A172 (cell line): ENCODE results near the gene HHAT. TPM values are rescaled to one million over a fixed set of nuclear protein-coding genes. Genes with fewer than 3 reads are reported as not detected.
"Not testable (repeated sequence)": the region's sequence is repeated elsewhere in the genome, so short reads cannot be mapped to it uniquely, and the experiment has no call there.

Experiments
- DNase-seq: peaks from one replicate; pipeline ENCODE4 v3.0.0-alpha.2; 2015; ENCODE audit warnings: low spot score
- total RNA-seq: library from RNA; depleted of rRNA; stranded (reverse); fragments of >200 nt; shearing (Covaris generic); gene quantifications from 2 replicates; pipeline ENCODE4 v1.2.3, GENCODE V29; 2014

Gene HHAT
- total RNA-seq, 1 experiment from 2014 or later = 10.7 TPM

DNA sequence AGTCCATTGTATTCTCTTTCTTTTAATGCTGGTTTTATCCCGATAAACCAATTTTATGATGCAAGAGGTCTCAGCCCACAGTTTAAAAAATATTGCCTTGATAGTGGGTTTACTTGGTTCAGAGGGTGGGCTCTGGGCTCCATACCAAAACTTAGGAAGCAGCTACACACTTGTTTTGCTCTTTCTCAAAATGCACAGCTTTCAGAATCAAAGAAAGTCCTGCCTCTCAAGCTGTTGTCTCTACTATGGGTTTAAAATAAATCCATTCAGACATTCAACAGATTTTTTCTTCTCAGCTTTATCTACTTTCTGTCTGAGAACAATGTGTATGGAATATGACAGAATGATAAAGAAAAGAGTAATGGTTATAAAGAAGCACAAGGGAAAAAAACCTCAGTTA, 14.8 kb upstream of the HHAT start:
- no peak for DNase-seq

GRCh38 chr1:210315529-210315928, 13.2 kb upstream of the HHAT start:
- no peak for DNase-seq

DNA sequence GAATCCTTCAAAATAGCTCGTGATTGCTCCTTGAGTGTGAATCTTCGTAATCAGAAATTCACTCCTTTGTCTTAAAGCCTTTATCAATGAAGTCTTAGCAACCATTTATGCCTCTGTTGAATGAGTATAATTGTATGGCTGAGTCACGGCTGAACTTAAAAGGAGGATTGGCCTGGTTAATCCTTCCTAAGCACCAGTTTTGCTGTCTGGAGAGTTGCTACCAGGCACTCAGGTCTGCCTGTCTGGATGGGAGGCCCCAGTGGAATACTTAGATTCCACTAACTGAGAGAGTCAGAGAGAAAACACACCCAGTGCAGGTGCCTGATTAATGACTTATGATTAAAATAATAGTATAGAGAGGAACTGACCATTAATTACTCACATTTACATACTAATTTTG, 7.6 kb upstream of the HHAT start:
- no peak for DNase-seq

GRCh38 chr1:210321552-210321951, 7.2 kb upstream of the HHAT start:
- no peak for DNase-seq

DNA sequence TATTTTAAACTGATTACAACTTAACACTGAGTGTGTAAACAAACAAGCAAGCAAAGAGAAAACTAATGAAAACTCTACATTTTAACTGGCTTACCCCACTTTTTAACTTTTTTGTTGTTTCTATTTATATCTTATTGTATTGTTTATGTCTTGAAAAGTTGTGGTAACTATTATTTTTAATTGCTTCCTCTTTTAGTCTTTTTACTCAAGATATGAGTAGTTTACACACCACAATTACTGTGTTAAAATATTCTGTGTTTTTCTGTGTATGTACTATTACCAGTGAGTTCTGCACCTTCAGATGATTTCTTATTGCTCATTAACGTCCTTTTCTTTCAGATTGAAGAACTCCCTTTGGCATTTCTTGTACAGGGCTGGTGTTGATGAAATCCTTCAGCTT, 4.7 kb upstream of the HHAT start:
- DNase-seq = no peak

DNA sequence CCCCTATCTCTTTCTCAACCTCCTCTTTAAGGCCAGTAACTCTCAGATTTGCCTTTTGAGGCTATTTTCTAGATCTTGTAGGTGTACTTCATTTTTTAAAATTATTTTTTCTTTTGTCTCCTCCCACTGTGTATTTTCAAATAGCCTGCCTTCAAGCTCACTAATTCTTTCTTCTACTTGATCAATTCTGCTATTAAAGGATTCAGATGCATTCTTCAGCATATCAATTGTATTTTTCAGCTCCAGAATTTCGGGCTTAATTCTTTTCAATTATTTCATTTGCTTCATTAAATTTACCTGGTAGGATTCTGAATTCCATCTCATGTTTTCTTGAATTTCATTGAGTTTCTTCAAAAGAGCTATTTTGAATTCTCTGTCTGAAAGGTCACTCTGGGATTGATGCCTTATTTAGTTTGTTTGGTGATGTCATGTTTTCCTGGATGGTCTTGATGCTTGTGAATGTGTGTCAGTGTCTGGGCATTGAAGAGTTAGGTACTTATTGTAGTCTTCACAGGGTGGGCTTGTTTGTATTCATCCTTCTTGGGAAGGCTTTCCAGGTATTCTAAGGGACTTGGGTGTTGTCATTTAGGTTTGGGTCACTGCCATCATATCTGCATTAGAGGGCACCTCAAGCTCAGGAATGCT, 3.6 kb upstream of the HHAT start:
- no peak for DNase-seq

DNA sequence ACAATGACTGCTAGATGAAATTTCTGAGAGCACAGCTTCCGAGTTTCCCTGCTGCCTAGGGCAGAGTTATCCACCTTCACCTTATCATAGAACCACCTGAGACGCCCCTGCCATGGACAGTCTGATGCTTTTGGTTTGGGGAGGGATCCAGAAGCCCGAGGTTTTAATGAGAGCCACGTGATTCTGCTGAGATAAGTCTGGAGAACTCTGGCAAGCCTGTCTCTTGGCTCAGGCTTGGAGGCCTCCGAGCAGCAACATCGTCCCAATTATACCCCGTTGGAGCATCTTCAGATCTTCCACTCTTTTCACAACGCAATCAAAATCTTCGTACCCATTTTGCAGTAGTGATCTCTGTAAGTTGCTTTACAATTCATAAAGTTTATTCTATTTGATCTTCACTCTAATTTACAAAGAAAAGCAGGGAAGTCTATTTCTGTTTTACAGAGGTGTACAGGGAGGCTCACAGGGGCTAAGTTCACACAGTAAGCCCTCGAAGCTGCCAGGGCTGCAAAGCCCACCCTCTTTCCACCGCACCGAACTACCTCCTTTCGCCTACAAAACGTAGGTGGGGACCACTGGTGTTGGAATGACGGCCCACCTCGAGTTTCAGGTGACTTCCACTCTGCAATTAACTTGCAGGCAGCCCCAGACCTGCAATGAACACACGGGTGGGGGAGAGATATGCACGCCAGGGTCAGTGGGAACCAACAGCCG, 513 bp upstream of the HHAT start:
- no peak for DNase-seq

DNA sequence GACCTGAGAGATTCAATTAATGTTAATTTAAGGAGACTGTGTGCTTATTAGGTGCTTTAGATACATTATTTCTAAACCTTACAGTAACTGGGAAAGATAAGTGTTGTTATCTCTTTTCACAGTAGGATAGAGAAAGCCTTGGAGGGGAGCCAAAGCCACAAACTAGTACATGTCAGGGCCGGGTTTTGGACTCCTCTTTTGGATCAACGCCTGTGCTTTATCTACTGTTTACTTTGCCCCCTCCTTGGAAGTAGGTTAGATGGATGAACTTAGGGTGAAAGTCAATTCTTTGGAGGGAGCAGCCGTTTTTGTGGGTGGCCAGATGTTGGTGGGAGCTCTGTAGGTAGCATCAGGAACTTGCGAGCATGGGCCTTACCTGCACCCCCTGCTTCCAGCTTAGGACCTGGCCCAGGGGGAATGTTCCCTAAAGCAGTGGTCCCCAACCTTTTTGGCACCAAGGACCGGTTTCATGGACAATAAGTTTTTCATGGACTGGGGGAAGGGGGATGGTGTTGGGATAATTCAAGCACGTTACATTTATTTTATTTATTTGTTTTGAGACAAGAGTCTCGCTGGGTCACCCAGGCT, 1.7 kb downstream of the HHAT start:
- DNase-seq = peak; percentile 77

DNA sequence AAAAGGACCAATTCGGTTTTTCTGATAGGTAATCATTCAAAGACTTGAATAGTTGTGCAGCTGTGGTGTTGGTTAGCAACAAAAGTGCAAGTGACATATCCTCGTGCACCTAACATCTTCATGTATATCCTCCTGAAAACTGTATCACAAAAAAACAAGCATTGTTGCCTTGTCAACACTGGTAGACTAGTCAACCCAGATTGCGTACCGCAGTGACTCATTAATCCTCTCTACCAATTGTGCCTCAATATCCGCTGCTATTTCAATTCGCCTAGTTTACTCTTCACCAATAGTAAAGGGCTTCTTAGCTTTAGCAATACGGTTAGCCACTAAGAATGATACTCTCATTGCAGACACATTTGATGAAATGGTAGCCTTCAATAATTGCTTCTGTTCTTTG, 3.5 kb downstream of the HHAT start:
- DNase-seq = no peak

GRCh38 chr1:210332719-210333398, 4.2 kb downstream of the HHAT start:
- DNase-seq = peak; percentile 59

- DNase-seq = no peak
These were observed 6.3 kb downstream of the HHAT start for GRCh38 chr1:210335001-210335400.

- no peak for DNase-seq
These were observed 7.7 kb downstream of the HHAT start for GRCh38 chr1:210336362-210336761.

DNA sequence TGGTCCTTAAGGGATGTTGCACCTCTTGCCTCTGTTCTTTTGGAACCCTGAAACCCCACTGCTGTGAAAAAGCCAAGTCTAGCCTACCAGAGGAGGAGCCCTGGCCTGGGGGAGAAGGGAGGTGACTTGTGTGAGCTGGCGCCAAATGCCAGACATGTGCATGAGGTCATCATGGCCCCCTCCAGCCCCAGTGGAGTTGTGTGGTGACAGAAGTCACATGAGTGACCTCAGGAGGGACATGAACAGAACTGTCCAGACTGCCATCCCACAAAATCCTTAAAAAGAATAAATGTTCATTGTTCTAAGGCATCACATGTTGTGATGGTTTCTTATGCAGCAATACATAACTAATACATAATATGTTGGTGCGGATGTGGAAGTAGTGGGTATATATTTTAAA, 10.8 kb downstream of the HHAT start:
- no peak for DNase-seq

GRCh38 chr1:210340311-210340710, 11.6 kb downstream of the HHAT start:
- DNase-seq = no peak

GRCh38 chr1:210340841-210341240, 12.1 kb downstream of the HHAT start:
- no peak for DNase-seq

DNA sequence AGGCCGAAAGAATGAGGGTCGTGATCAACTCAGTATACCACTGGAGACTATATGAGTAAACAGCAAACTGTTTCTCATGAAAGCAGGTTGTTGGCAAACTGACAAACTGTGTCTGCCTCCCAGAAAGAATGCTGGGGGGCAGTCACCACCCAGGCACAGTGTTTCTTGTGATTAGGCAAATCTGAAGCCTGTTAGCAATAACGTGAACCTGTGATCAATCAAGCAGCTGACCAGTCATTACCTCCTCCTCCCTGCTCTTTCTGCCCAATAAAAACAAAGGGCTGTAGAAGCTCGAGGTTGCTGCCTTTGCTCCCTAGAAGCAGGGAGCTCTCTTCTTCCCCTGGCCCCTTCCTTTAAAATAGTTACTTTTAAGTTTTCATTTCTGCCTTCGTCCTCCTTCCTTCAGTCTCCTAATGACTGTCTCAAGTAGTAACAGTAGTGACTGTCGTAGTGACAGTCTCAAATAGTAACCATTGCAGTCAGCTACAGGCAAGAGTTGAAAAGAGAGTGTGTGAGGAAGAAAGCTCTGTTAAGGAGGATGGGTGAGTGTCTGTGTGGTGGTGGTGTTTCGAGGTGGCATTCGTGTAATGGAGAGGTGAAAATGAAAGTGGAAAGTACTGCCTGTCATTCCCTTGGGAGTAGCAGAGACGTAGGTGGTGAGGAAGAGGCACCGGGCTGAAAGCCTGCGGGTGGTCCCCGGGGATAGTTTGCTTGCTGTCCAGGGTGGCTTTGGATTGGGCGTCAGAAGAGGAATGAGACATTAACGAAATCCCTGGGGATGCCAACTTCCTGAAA, 14.5 kb downstream of the HHAT start:
- DNase-seq = peak; percentile 68

- DNase-seq = peak; percentile 41
These were observed 16.0 kb downstream of the HHAT start for GRCh38 chr1:210344706-210345105.

- DNase-seq = no peak
These were observed 18.4 kb downstream of the HHAT start for GRCh38 chr1:210347112-210347511.

- no peak for DNase-seq
These were observed 22.8 kb downstream of the HHAT start for GRCh38 chr1:210351496-210351895.

DNA sequence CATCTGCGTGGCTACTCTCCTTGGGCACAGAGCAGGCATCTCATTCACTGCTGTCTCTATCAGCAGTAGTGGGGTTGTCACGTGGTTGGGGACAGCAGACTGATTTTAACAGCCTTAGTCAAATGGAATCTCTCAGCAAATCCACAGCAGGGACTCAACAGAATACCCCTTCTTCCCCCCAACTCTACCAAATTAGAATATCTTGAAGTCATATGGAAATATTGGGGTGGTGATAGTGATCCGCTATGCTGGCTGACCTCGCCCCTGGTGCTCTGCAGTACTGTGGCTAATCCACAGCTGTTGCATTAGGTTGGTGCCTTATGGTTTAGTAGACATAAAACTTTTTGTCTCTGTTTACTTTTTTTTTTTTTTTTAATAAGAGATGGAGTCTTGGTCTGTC, 23.9 kb downstream of the HHAT start:
- DNase-seq = no peak

- not testable (repeated sequence) for DNase-seq
These were observed 25.6 kb downstream of the HHAT start for GRCh38 chr1:210354305-210354704.

- no peak for DNase-seq
These were observed 29.9 kb downstream of the HHAT start for GRCh38 chr1:210358626-210359025.
